22Rv1 (cell line): Measurements from ENCODE around the gene ATP8B4.

Experiments
- CTCF ChIP-seq: fragments of 450-650 bp; IDR thresholded peaks from 2 replicates; pipeline ENCODE4 v1.5.1; 2017; ENCODE audit warnings: mild to moderate bottlenecking
- ZFX ChIP-seq: fragments of 450-650 bp; IDR thresholded peaks from 2 replicates; pipeline ENCODE4 v1.6.1; 2017; ENCODE audit warnings: antibody characterized with exemption, borderline replicate concordance

GRCh38 chr15:50042775-50043174 is 76.3 kb downstream of the ATP8B4 start:
- TF ChIP-seq CTCF: no peak
- no peak for TF ChIP-seq ZFX
